HFFc6 (cell line): ENCODE measurements around the gene SH3BP5. TPM values are rescaled to one million over a fixed set of nuclear protein-coding genes. Genes with fewer than 3 reads are reported as not detected.

Experiments
- DNase-seq: peaks from one replicate; pipeline ENCODE4 v3.0.0-alpha.2; 2018
- H3K27ac Mint-ChIP-seq: 2 replicates; pipeline ENCODE4 v1.8.0; 2020; ENCODE audit warnings: mild to moderate bottlenecking, mixed read lengths
- H3K27me3 Mint-ChIP-seq: 2 replicates; pipeline ENCODE4 v1.8.0; 2021; ENCODE audit warnings: mild to moderate bottlenecking, moderate library complexity, mixed read lengths; ENCODE audit not compliant: insufficient read depth
- H3K36me3 Mint-ChIP-seq: 2 replicates; pipeline ENCODE4 v1.8.0; 2021; ENCODE audit warnings: low read depth, mixed read lengths
- H3K4me1 Mint-ChIP-seq: 2 replicates; pipeline ENCODE4 v1.8.0; 2020; ENCODE audit warnings: low read depth, mixed read lengths
- H3K4me3 Mint-ChIP-seq: 2 replicates; pipeline ENCODE4 v1.8.0; 2020; ENCODE audit warnings: mild to moderate bottlenecking, moderate library complexity, mixed read lengths
- H3K9me3 Mint-ChIP-seq: 2 replicates; pipeline ENCODE4 v1.8.0; 2020; ENCODE audit warnings: mild to moderate bottlenecking, mixed read lengths
- total RNA-seq, 6 experiments: library from RNA; stranded (reverse); fragmentation: NEBNext Ultra II Directional; extraction: Animal tissue kit (Norgen Biotek cat#: 25700); gene quantifications; 2 replicates in 1 of 6; 3 replicates in 5 of 6; pipeline ENCODE4 v1.2.3, GENCODE V29; 2021
- TF ChIP-seq, protein P1 (sequence below): fragments of 200-600 bp; sonication (generic); IDR thresholded peaks from 2 replicates; pipeline ENCODE4 v1.5.0; 2021; ENCODE audit warnings: antibody characterized with exemption, mild to moderate bottlenecking

SH3BP5 gene
- total RNA-seq, 6 experiments from 2014 or later: 10.8 to 14.2 (median 11.9) TPM

DNA sequence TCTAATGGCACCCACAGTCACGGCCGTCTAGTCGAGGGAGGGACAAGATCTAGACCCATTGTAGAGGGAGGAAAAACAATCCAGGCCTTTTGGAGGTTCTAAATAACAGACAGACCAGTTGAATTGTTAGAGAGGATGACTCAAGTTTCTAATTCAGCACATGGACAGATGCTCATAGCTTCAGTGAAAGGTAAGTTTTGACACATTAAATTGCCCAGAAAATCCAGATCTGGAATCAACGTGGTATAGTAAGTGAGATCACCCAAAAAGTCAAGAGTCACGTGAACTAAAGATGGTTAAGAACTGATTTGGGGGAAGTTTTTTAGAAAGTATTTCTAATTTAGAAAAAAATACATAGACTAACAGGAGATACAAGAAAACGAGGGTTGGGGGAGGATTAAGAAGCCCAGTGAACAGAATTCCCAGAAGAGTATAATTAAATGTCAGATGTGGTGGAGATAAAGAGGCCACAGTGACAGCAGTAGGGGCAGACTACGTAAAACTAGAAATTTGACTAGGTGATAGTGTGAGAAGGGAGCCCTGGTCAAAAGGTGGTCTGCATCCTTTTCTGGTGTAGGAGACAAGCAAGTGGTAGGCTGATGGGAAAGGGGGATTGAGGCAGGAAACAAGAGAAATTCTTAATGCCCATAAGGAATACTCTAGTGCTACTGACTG is 79.2 kb downstream of the SH3BP5 start:
- H3K27me3 Mint-ChIP-seq: peaks cover 2% of the 10 kb centered on the region
- H3K4me3 Mint-ChIP-seq: no peak overlapping the region
- TF ChIP-seq, protein P1, sequence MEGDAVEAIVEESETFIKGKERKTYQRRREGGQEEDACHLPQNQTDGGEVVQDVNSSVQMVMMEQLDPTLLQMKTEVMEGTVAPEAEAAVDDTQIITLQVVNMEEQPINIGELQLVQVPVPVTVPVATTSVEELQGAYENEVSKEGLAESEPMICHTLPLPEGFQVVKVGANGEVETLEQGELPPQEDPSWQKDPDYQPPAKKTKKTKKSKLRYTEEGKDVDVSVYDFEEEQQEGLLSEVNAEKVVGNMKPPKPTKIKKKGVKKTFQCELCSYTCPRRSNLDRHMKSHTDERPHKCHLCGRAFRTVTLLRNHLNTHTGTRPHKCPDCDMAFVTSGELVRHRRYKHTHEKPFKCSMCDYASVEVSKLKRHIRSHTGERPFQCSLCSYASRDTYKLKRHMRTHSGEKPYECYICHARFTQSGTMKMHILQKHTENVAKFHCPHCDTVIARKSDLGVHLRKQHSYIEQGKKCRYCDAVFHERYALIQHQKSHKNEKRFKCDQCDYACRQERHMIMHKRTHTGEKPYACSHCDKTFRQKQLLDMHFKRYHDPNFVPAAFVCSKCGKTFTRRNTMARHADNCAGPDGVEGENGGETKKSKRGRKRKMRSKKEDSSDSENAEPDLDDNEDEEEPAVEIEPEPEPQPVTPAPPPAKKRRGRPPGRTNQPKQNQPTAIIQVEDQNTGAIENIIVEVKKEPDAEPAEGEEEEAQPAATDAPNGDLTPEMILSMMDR: no peak
- H3K27ac Mint-ChIP-seq: no peak overlapping the region
- H3K4me1 Mint-ChIP-seq: no peaks in the 10 kb centered on the region
- no peaks in the 10 kb centered on the region for H3K9me3 Mint-ChIP-seq
- H3K36me3 Mint-ChIP-seq: peaks cover 40% of the 10 kb centered on the region
- no peak for DNase-seq

DNA sequence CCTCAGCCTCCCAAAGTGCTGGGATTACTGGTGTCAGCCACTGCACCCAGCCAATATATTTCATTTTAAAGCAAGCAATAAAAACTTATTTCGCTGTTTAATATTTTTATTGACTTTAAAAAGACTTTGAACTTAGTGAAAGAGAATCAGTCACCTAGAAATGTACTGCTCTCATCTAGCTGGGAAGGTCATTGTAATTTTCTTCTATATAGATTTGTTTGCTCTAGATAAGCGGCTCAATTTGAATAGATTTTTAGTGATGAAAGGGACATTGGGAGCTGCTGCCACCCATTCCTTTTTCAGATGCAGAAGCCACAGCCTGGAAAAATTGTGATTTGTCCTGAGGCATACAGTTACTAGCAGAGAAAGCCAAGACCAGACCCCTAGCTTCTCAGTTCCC is 86.2 kb downstream of the SH3BP5 start:
- Mint-ChIP-seq H3K4me3 (no peak overlapping the region), H3K27me3 (peaks cover 2% of the 10 kb centered on the region; the same call in 1 of the 2 replicates), H3K27ac (no peak overlapping the region), H3K4me1 (no peaks in the 10 kb centered on the region), H3K36me3 (peaks cover 33% of the 10 kb centered on the region), H3K9me3 (no peaks in the 10 kb centered on the region)
- TF ChIP-seq, protein P1: no peak
- no peak for DNase-seq

DNA sequence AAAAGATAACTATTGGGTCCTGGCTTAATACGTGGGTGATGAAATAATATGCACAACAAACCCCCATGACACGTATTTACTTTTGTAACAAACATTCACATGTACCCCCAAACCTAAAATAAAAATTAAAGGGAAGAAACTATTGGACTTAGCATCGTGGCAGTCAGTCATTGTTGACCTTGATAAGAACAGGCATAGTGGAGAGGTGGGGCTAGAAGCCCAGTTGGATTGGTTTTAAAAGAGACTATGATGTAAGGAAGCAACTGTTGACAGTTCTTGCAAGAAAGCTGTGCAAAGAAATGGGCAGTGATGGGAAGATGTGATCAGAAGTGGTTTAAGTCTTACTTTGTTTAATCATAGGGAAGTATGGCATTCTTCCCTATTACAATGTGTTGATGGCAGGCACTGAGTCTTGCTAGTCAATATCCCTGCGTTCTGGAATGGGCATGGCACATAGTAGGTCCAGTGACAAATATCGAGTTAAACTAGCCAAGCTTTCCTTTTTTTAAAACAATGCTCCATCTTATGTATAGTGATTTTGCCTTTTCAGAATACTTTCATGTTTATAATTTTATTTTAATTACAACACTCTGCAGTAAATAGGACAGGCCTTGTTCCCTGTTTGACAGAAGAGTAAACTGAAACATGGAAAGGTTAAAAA is 88.4 kb downstream of the SH3BP5 start:
- no peak for DNase-seq
- Mint-ChIP-seq H3K4me3 (no peak overlapping the region), H3K4me1 (peaks cover 2% of the 10 kb centered on the region; the same call in 1 of the 2 replicates), H3K27me3 (no peaks in the 10 kb centered on the region), H3K36me3 (peaks cover 25% of the 10 kb centered on the region), H3K27ac (no peak overlapping the region), H3K9me3 (no peaks in the 10 kb centered on the region)
- TF ChIP-seq, protein P1: no peak

DNA sequence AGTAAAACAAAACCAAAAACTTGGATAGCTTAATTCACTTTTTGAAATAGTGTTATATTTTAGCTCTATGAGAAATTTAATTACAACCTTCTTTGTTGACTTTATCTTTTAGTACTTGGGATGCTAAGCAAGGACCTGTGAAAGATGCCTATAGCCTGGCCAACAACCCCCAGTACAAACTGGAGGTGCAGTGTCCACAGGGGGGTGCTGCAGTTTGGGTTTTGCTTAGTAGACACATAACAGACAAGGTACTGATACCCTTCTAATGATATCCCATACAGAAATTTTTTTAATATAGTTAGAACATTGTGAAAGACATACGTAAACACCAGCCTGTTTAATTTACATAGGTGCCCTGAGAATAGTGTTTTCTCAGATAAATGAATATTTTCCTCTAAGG is 91.0 kb downstream of the SH3BP5 start:
- no peaks in the 10 kb centered on the region for H3K27me3 Mint-ChIP-seq
- TF ChIP-seq, protein P1: peak; percentile 65
- H3K9me3 Mint-ChIP-seq: no peaks in the 10 kb centered on the region
- peaks cover 23% of the 10 kb centered on the region for H3K36me3 Mint-ChIP-seq
- no peak for DNase-seq
- no peak overlapping the region for H3K4me3 Mint-ChIP-seq
- peaks cover 7% of the 10 kb centered on the region; the same call in 1 of the 2 replicates for H3K4me1 Mint-ChIP-seq
- H3K27ac Mint-ChIP-seq: no peak overlapping the region

DNA sequence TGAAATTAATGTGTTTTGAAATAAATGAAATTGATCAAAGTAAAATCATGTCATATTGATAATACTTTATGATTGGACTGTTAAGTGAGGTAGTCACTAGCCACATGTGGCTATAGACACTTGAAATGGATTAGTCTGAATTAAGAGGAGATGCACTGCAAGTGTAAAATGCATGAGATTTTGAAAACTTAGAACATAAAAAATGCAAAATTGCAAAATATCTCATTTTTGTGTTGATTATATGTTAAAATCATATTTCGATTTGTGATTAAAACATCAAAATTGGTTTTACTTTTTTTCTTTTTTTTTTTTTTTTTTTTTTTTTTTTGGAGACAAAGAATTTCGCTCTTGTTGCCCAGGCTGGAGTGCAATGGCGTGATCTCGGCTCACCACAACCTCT is 103.1 kb downstream of the SH3BP5 start:
- Mint-ChIP-seq H3K27ac (no peak overlapping the region), H3K27me3 (no peaks in the 10 kb centered on the region; the same call in 1 of the 2 replicates), H3K9me3 (no peaks in the 10 kb centered on the region), H3K4me1 (no peaks in the 10 kb centered on the region), H3K36me3 (peaks cover 4% of the 10 kb centered on the region), H3K4me3 (no peak overlapping the region)
- TF ChIP-seq, protein P1: no peak
- DNase-seq: no peak
